GM19324 (cell line): ENCODE data around the gene PDE6B.
"Not testable (repeated sequence)": the region's sequence is repeated elsewhere in the genome, so short reads cannot be mapped to it uniquely, and the experiment has no call there.

Experiments
- ATAC-seq: cut with Tn5 transposase; IDR thresholded peaks from one replicate; pipeline ENCODE4 v1.9.1; 2021; ENCODE audit warnings: mild to moderate bottlenecking, moderate library complexity; ENCODE audit not compliant: unreplicated experiment, low FRiP score

The PDE6B gene

GRCh38 chr4:624705-625590 is at the start of gene PDE6B:
PDE6B (plus strand) TSS chr4:625573; CDS start chr4:625627, 54 bp downstream.
- no peak for ATAC-seq

- no peak for ATAC-seq
Observed at GRCh38 chr4:576245-576821, 49.0 kb upstream of the PDE6B start, which contains the start of gene TMEM271. TMEM271 (minus strand) TSS chr4:576295; CDS start chr4:576062, 233 bp downstream.

- ATAC-seq, result no peak
Observed at GRCh38 chr4:576991-577498, 48.3 kb upstream of the PDE6B start.

- no peak for ATAC-seq
Observed at GRCh38 chr4:577499-578450, 47.6 kb upstream of the PDE6B start.

- ATAC-seq, result no peak
Observed at GRCh38 chr4:578451-579443, 46.6 kb upstream of the PDE6B start.

GRCh38 chr4:579543-580175 is 45.7 kb upstream of the PDE6B start:
- ATAC-seq, result no peak

GRCh38 chr4:581181-581580 is 44.2 kb upstream of the PDE6B start:
- ATAC-seq, result no peak

GRCh38 chr4:581753-582361 is 43.5 kb upstream of the PDE6B start:
- ATAC-seq, result no peak

GRCh38 chr4:583820-584219 is 41.6 kb upstream of the PDE6B start:
- no peak for ATAC-seq

GRCh38 chr4:587671-588350 is 37.6 kb upstream of the PDE6B start:
- no peak for ATAC-seq

GRCh38 chr4:588351-588849 is 37.0 kb upstream of the PDE6B start:
- ATAC-seq, result no peak

- ATAC-seq, result no peak
Observed at GRCh38 chr4:589219-589963, 36.0 kb upstream of the PDE6B start.

GRCh38 chr4:590313-590841 is 35.0 kb upstream of the PDE6B start:
- ATAC-seq, result no peak

- not testable (repeated sequence) for ATAC-seq
Observed at GRCh38 chr4:592178-592577, 33.2 kb upstream of the PDE6B start.

GRCh38 chr4:592825-593520 is 32.4 kb upstream of the PDE6B start:
- ATAC-seq, result no peak

GRCh38 chr4:598925-599324 is 26.4 kb upstream of the PDE6B start:
- no peak for ATAC-seq
